ENCODE results near the gene SPACA7.

DNA sequence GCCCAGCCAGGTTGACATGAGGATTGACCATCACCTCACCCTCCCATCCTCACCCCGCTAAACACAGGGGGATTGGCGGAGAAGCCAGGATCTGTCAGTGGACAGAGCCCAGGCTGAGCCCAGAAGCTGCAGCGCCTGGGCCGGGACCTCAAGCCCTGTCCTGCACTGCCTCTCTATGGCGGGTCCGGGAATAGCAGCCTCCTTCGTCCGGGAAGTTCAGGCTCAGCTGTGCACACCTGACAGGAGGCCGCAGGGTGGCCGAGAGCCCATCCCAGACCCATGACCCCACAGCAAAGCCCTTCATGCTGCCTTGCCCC, 67.8 kb downstream of the SPACA7 start:
- peak; percentile 78 to 93 (median 81) for TF ChIP-seq CTCF (IDR thresholded peaks at IDR 0.05 in 2 of 3, conservative IDR thresholded peaks at IDR 0.05 in 1 of 3; ENCODE audit: control insufficient read depth in 2 of 3, extremely low read depth in 1 of 3, insufficient read depth in 1 of 3, low read depth in 3 of 3, low read length in 3 of 3)
- TF ChIP-seq POLR2AphosphoS5 (IDR thresholded peaks at IDR 0.05; ENCODE audit: low read length) = no peak
